Hematopoietic multipotent progenitor cell treated with erythropoietin and hydrocortisone succinate and interleukin-3 and kit ligand, for 4 days (in vitro differentiated cells): ENCODE measurements around the gene ERC1.

Experiments
- DNase-seq: peaks from one replicate; pipeline ENCODE4 v3.0.0-alpha.2; 2015

Gene ERC1

GRCh38 chr12:1418144-1418543 is 427.1 kb downstream of the ERC1 start:
- peak; percentile 43 for DNase-seq

- no peak for DNase-seq
Observed at GRCh38 chr12:1419849-1420371, 428.9 kb downstream of the ERC1 start.

- peak; percentile 46 for DNase-seq
Observed at GRCh38 chr12:1421091-1421846, 430.2 kb downstream of the ERC1 start.

GRCh38 chr12:1422604-1423315 is 431.7 kb downstream of the ERC1 start:
- no peak for DNase-seq

- DNase-seq: no peak
Observed at GRCh38 chr12:1424674-1425395, 433.8 kb downstream of the ERC1 start.

GRCh38 chr12:1425396-1425729 is 434.3 kb downstream of the ERC1 start:
- DNase-seq: no peak

- no peak for DNase-seq
Observed at GRCh38 chr12:1428671-1429070, 437.6 kb downstream of the ERC1 start.

- peak; percentile 41 for DNase-seq
Observed at GRCh38 chr12:1429980-1430379, 439.0 kb downstream of the ERC1 start.

- no peak for DNase-seq
Observed at GRCh38 chr12:1434296-1434955, 443.4 kb downstream of the ERC1 start.

- DNase-seq: no peak
Observed at GRCh38 chr12:1435044-1435443, 444.0 kb downstream of the ERC1 start.

GRCh38 chr12:1435456-1435855 is 444.4 kb downstream of the ERC1 start:
- no peak for DNase-seq

GRCh38 chr12:1436015-1436414 is 445.0 kb downstream of the ERC1 start:
- peak; percentile 18 for DNase-seq

- DNase-seq: no peak
Observed at GRCh38 chr12:1436981-1437380, 446.0 kb downstream of the ERC1 start.

- no peak for DNase-seq
Observed at GRCh38 chr12:1439201-1439600, 448.2 kb downstream of the ERC1 start.

GRCh38 chr12:1439687-1440086 is 448.7 kb downstream of the ERC1 start:
- peak; percentile 92 for DNase-seq

GRCh38 chr12:1443421-1444141 is 452.6 kb downstream of the ERC1 start:
- DNase-seq: no peak

- no peak for DNase-seq
Observed at GRCh38 chr12:1444142-1444516, 453.1 kb downstream of the ERC1 start.

GRCh38 chr12:1445807-1446206 is 454.8 kb downstream of the ERC1 start:
- DNase-seq: no peak

- DNase-seq: no peak
Observed at GRCh38 chr12:1448336-1448735, 457.3 kb downstream of the ERC1 start.

- DNase-seq: no peak
Observed at GRCh38 chr12:1453810-1454209, 462.8 kb downstream of the ERC1 start.

- DNase-seq: no peak
Observed at GRCh38 chr12:1456885-1457284, 465.9 kb downstream of the ERC1 start.

- no peak for DNase-seq
Observed at GRCh38 chr12:1457901-1458300, 466.9 kb downstream of the ERC1 start.

- DNase-seq: no peak
Observed at GRCh38 chr12:1459339-1459738, 468.3 kb downstream of the ERC1 start.
